GM12873 (cell line): ENCODE results near the gene LIN52.

Experiments
- CTCF ChIP-seq: IDR thresholded peaks from 2 replicates; pipeline ENCODE4 v1.5.1; 2012; ENCODE audit warnings: low read depth, mild to moderate bottlenecking, moderate library complexity, low read length, control low read depth; ENCODE audit not compliant: insufficient read depth; ENCODE audit errors: missing control alignments

LIN52 gene

GRCh38 chr14:74220991-74221390 lies 136.2 kb downstream of the LIN52 start:
- no peak for TF ChIP-seq CTCF

DNA sequence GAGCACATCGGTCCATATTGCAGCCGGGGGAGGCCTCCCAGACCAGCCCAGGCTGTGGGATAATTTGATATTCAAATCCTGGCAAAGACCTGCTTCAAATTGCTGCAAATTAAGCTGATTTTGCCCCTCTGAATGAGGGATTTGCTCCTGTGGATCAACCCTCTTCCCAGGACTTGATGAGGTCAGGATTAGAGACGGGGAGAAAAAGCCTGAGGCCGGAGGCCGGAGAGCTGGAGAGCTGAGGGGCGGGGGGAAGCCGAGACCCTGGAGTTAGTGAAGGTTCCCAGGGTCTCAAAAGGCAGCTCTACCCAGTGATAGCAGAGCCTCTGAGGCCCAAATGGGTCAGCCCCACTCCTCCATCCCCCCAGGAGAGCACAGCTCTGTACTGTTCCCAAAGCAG lies 137.0 kb downstream of the LIN52 start:
- TF ChIP-seq CTCF: no peak

GRCh38 chr14:74223016-74223415 lies 138.3 kb downstream of the LIN52 start:
- no peak for TF ChIP-seq CTCF

- no peak for TF ChIP-seq CTCF
Observed at GRCh38 chr14:74231784-74232183, 147.0 kb downstream of the LIN52 start.

DNA sequence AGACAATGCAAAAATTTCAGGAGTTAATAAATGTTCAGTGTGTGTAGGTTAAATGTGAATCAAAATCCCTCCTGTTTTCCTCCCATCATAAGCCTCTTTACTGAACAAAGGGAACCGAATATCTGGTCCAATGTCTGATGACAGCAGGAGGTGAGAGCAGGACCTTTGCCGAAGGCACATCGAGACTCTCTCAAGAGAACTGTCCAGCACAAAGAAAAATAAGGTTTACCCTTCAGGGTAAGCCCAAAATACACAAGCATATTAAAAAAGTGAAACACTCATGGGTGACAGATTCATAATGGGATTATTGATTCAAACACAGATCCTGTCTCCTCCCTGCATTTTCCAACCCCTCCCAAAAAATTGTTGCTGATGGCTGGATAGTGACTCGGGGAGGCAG lies 150.3 kb downstream of the LIN52 start:
- TF ChIP-seq CTCF: no peak

DNA sequence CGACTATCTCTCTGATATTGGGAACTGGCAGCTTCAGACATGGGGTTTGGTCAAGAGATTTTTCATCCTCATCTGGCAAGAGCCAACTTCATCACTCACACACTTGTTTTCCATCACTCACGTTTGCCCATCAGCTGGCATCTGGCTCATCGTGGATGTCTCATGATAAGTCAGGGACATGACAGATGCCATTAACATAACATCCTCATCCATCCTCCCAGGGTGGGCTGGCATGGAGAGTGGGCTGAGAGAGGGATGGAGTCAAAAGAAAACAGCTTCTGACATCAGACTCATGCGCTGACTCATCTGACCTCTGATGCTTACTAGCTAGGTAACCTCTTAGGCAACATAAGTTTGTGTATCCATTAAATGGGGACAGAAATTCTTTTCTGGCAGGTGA lies 152.7 kb downstream of the LIN52 start:
- no peak for TF ChIP-seq CTCF

DNA sequence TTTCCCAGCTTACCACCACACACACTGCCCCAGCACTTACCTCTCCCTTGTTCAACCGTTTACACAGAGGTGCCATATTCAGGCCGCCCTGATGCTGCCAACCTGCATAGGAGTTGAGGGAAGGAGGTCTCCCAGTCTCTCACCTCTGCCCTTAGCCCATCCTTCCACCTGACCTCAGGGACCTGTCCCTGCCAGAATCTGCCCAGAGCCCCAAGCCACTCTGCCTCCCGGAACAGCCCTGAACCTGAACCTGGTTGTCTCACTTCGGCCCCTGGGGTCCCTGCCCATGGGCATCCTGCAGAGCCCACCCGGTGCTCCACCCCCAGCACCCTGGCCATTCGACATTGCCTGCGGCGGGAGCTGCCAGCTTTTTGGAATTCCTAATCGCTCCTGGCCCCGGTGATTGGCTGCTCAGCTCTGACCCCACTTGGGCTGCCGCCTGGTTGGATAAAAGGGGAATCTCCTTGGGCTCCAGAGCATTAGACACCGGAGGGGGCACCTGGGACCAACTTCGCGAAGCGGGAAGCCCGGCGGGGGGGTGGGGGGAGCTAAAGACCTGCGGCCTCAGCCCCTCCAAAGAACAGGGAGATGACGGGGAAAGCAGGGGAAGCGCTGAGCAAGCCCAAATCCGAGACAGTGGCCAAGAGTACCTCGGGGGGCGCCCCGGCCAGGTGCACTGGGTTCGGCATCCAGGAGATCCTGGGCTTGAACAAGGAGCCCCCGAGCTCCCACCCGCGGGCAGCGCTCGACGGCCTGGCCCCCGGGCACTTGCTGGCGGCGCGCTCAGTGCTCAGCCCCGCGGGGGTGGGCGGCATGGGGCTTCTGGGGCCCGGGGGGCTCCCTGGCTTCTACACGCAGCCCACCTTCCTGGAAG lies 154.5 kb downstream of the LIN52 start, which contains the start of gene VSX2:
Gene VSX2, plus strand, starts transcription at position 476 of the 874 bp plus-strand sequence. Its CDS starts 113 bp downstream, at position 589.
- TF ChIP-seq CTCF: no peak
